Parathyroid adenoma (tissue), 2 donors: ENCODE measurements around the gene KRT12.

Experiments used
- H2AFZ ChIP-seq: fragments of 300-600 bp; sonication (generic); one replicate; pipeline ENCODE4 v1.7.0; 2017; ENCODE audit warnings: antibody characterized with exemption, mild to moderate bottlenecking
- H3K27ac ChIP-seq: fragments of 300-600 bp; sonication (generic); one replicate; pipeline ENCODE4 v1.7.0; 2017
- H3K27me3 ChIP-seq: fragments of 300-600 bp; sonication (generic); one replicate; pipeline ENCODE4 v1.7.0; 2017; ENCODE audit warnings: low read length; ENCODE audit not compliant: control insufficient read depth, insufficient read depth
- H3K36me3 ChIP-seq: fragments of 300-600 bp; sonication (generic); one replicate; pipeline ENCODE4 v1.7.0; 2017; ENCODE audit warnings: low read length; ENCODE audit not compliant: control insufficient read depth, insufficient read depth
- H3K4me1 ChIP-seq: fragments of 300-600 bp; sonication (generic); one replicate; pipeline ENCODE4 v1.7.0; 2017; ENCODE audit warnings: control low read depth
- H3K4me2 ChIP-seq: fragments of 300-600 bp; sonication (generic); one replicate; pipeline ENCODE4 v1.7.0; 2017; ENCODE audit warnings: low read length
- H3K4me3 ChIP-seq: fragments of 300-600 bp; sonication (generic); one replicate; pipeline ENCODE4 v1.7.0; 2017; ENCODE audit warnings: low read depth, low read length
- H3K79me2 ChIP-seq: fragments of 300-600 bp; sonication (generic); one replicate; pipeline ENCODE4 v1.7.0; 2017; ENCODE audit warnings: control low read depth
- H3K9ac ChIP-seq: fragments of 300-600 bp; sonication (generic); one replicate; pipeline ENCODE4 v1.7.0; 2017; ENCODE audit warnings: mild to moderate bottlenecking
- H3K9me3 ChIP-seq: fragments of 300-600 bp; sonication (generic); one replicate; pipeline ENCODE4 v1.7.0; 2017; ENCODE audit warnings: low read length; ENCODE audit not compliant: control insufficient read depth
- CTCF ChIP-seq: fragments of 300-600 bp; sonication (generic); IDR thresholded peaks from one replicate; pipeline ENCODE4 v1.7.0; 2017; ENCODE audit warnings: antibody characterized with exemption, mild to moderate bottlenecking
- donor health status: primary hyperparathyroidism.

KRT12 gene

GRCh38 chr17:40883031-40883430 is 16.0 kb upstream of the KRT12 start:
- no peak overlapping the region for H3K27ac ChIP-seq
- no peak overlapping the region for H3K9ac ChIP-seq
- no peaks in the 10 kb centered on the region for H3K36me3 ChIP-seq
- H3K79me2 ChIP-seq, result no peaks in the 10 kb centered on the region
- no peak overlapping the region for H3K4me2 ChIP-seq
- no peak for TF ChIP-seq CTCF
- H3K9me3 ChIP-seq, result no peaks in the 10 kb centered on the region
- no peaks in the 10 kb centered on the region for H3K4me1 ChIP-seq
- H3K4me3 ChIP-seq, result no peak overlapping the region
- H2AFZ ChIP-seq, result no peak overlapping the region
- H3K27me3 ChIP-seq, result no peaks in the 10 kb centered on the region

- H3K9ac ChIP-seq, result no peak overlapping the region
- H3K4me3 ChIP-seq, result no peak overlapping the region
- no peaks in the 10 kb centered on the region for H3K4me1 ChIP-seq
- no peak overlapping the region for H3K27ac ChIP-seq
- TF ChIP-seq CTCF, result no peak
- H3K79me2 ChIP-seq, result no peaks in the 10 kb centered on the region
- H3K9me3 ChIP-seq, result no peaks in the 10 kb centered on the region
- no peaks in the 10 kb centered on the region for H3K27me3 ChIP-seq
- no peak overlapping the region for H2AFZ ChIP-seq
- no peaks in the 10 kb centered on the region for H3K36me3 ChIP-seq
- H3K4me2 ChIP-seq, result no peak overlapping the region
These were observed 12.0 kb upstream of the KRT12 start for GRCh38 chr17:40879026-40879425.

GRCh38 chr17:40878044-40878443 is 11.0 kb upstream of the KRT12 start:
- no peaks in the 10 kb centered on the region for H3K27me3 ChIP-seq

GRCh38 chr17:40873801-40874200 is 6.8 kb upstream of the KRT12 start:
- Histone ChIP-seq H3K79me2 (no peaks in the 10 kb centered on the region), H3K4me2 (no peak overlapping the region), H3K4me3 (no peak overlapping the region), H3K27me3 (no peaks in the 10 kb centered on the region), H3K9me3 (no peaks in the 10 kb centered on the region), H3K36me3 (no peaks in the 10 kb centered on the region), H3K9ac (no peak overlapping the region), H2AFZ (no peak overlapping the region), H3K4me1 (no peaks in the 10 kb centered on the region), H3K27ac (no peak overlapping the region)
- no peak for TF ChIP-seq CTCF

More at GRCh38 chr17:40878044-40878443, 11.0 kb upstream of the KRT12 start:
- Histone ChIP-seq H2AFZ (no peak overlapping the region), H3K9me3 (no peaks in the 10 kb centered on the region), H3K79me2 (no peaks in the 10 kb centered on the region), H3K4me1 (no peaks in the 10 kb centered on the region), H3K9ac (no peak overlapping the region), H3K4me2 (no peak overlapping the region), H3K27ac (no peak overlapping the region), H3K4me3 (no peak overlapping the region), H3K36me3 (no peaks in the 10 kb centered on the region)
- no peak for TF ChIP-seq CTCF

GRCh38 chr17:40873255-40873654 is 6.2 kb upstream of the KRT12 start:
- Histone ChIP-seq H3K79me2 (no peaks in the 10 kb centered on the region), H3K9me3 (no peaks in the 10 kb centered on the region), H3K4me2 (no peak overlapping the region), H2AFZ (no peak overlapping the region), H3K27ac (no peak overlapping the region), H3K27me3 (no peaks in the 10 kb centered on the region), H3K4me1 (no peaks in the 10 kb centered on the region), H3K9ac (no peak overlapping the region), H3K36me3 (no peaks in the 10 kb centered on the region), H3K4me3 (no peak overlapping the region)
- no peak for TF ChIP-seq CTCF
